ENCODE data around the gene ZNF385B.

ZNF385B gene

GRCh38 chr2:179809606-179810005 lies 51.8 kb downstream of the ZNF385B start:
- no peaks in the 10 kb centered on the region for H3K36me3 ChIP-seq
- no peak overlapping the region for H3K4me2 ChIP-seq
- no peak overlapping the region for H3K9ac ChIP-seq
- H4K20me1 ChIP-seq: no peaks in the 10 kb centered on the region
- no peaks in the 10 kb centered on the region for H3K27me3 ChIP-seq
- H3K4me3 ChIP-seq: no peak overlapping the region
- peaks cover 7% of the 10 kb centered on the region; the same call in 1 of the 2 replicates for H3K9me3 ChIP-seq
- no peak for TF ChIP-seq Cebpa-rat (IDR thresholded peaks at IDR 0.05)
- H3K27ac ChIP-seq: no peak overlapping the region
- no peaks in the 10 kb centered on the region for H3K4me1 ChIP-seq

DNA sequence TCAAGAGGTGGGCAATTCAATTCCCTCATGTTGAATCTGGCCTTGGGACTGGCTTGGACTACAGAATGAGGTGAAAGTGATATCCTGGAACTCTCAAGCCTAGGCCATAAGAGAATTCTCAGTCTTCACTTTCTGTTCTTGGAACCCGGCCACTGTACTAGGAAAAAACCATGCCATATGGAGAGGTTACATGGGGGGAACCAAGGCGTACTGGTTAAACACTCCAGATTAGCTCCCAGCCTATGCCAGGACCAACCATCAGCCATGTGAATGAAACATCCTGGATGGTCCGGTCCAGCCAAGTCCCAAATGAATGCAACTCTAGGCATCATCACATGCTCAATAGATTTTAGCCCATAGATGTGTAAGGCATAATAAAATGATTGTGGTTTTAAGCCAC lies 56.4 kb downstream of the ZNF385B start:
- H4K20me1 ChIP-seq: no peaks in the 10 kb centered on the region
- H3K9ac ChIP-seq: no peak overlapping the region
- no peaks in the 10 kb centered on the region for H3K36me3 ChIP-seq
- H3K4me1 ChIP-seq: no peaks in the 10 kb centered on the region
- H3K27me3 ChIP-seq: no peaks in the 10 kb centered on the region
- no peak for TF ChIP-seq Cebpa-rat (IDR thresholded peaks at IDR 0.05)
- H3K4me2 ChIP-seq: no peak overlapping the region
- H3K27ac ChIP-seq: no peak overlapping the region
- H3K9me3 ChIP-seq: no peaks in the 10 kb centered on the region
- no peak overlapping the region for H3K4me3 ChIP-seq

DNA sequence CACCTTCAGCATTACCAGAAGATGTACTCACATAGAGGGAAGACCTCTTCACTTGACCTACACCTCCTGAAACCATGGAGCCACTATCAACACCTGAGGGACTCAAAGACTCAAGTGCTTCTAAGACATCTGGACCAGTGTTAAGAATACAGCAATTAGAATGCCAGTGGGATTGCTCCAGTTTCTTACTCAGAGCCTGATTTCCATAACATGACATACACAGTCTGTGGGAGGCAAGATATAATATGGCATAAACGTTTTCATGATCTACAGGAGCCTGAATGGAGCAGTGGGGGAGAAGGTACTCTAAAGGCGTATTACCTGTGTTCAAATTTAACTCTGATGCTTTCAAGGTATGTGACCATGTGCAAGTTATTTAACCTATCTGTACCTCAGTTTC lies 57.2 kb downstream of the ZNF385B start:
- no peaks in the 10 kb centered on the region for H4K20me1 ChIP-seq
- H3K27me3 ChIP-seq: no peaks in the 10 kb centered on the region
- no peak overlapping the region for H3K9ac ChIP-seq

DNA sequence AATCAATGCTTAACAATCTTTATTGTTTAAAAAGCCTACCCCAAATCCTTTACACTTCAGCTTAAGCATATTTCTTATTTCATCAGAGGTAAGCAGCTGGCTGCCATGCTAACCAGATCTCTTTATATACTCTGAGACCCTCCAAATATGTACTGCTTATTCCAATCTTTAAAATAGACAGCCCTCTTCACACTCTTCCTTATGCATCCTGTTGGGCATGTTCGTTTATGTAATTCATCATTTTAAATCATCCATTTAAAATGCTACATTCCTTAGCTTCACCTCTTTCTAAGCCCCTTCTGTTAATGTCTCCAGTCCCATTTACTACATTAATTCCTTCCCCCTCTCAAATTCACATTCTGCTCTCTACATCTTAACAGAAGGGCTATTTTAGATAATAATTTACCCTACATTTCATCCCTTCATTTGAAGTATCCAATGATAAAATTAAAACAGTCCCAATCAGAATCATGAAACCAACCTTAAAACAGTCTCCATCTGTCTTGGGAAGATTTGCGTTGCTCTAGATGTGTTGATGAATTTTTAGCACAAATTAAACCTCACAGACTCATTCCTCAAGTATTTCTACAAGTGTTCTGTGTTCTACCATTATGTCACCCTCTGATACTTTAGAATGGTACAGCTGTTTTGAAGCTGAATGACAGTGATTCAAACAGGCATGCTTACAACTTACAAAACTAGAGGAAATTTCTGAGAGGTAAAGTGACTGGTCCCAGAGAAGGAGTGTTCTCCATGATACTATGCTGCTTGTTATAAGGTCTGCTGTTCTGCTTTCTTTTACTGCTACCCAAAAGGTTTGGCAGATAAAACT lies 59.1 kb downstream of the ZNF385B start:
- TF ChIP-seq Cebpa-rat (IDR thresholded peaks at IDR 0.05): no peak

More for the DNA sequence above, 57.2 kb downstream of the ZNF385B start:
- no peak overlapping the region for H3K4me2 ChIP-seq
- no peaks in the 10 kb centered on the region for H3K36me3 ChIP-seq
- no peak overlapping the region for H3K27ac ChIP-seq
- no peaks in the 10 kb centered on the region for H3K4me1 ChIP-seq
- no peaks in the 10 kb centered on the region for H3K9me3 ChIP-seq
- H3K4me3 ChIP-seq: no peak overlapping the region
- no peak for TF ChIP-seq Cebpa-rat (IDR thresholded peaks at IDR 0.05)

DNA sequence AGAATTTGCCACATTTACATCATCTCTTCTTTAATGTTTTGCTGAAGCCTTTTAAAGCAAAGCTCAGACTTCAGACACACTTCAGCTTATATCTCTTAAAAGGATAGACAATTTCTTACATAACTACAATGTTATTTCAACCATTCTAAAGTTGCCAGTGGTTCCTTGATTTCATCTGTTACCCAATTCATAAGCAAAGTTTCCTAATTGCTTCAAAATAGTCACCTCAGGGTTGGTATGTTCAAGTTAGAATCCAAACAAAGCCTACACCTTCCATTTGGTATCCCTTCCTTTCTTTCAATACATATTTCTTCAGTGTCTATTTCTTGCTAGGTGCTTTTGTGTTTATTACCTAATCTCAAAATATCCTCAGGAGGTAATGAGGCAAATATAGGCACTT lies 60.6 kb downstream of the ZNF385B start:
- no peak for TF ChIP-seq Cebpa-rat (IDR thresholded peaks at IDR 0.05)
- H3K36me3 ChIP-seq: no peaks in the 10 kb centered on the region
- no peak overlapping the region for H3K27ac ChIP-seq
- H3K4me1 ChIP-seq: no peaks in the 10 kb centered on the region
- H3K4me3 ChIP-seq: no peak overlapping the region
- no peak overlapping the region for H3K4me2 ChIP-seq
- H3K9me3 ChIP-seq: no peaks in the 10 kb centered on the region
- H4K20me1 ChIP-seq: no peaks in the 10 kb centered on the region
- no peak overlapping the region for H3K9ac ChIP-seq
- no peaks in the 10 kb centered on the region for H3K27me3 ChIP-seq

More for the DNA sequence above, 59.1 kb downstream of the ZNF385B start:
- H3K4me2 ChIP-seq: no peak overlapping the region
- no peak overlapping the region for H3K9ac ChIP-seq
- H4K20me1 ChIP-seq: no peaks in the 10 kb centered on the region
- H3K4me3 ChIP-seq: no peak overlapping the region
- H3K27me3 ChIP-seq: no peaks in the 10 kb centered on the region
- H3K27ac ChIP-seq: no peak overlapping the region
- H3K4me1 ChIP-seq: no peaks in the 10 kb centered on the region
- H3K9me3 ChIP-seq: no peaks in the 10 kb centered on the region
- no peaks in the 10 kb centered on the region for H3K36me3 ChIP-seq

DNA sequence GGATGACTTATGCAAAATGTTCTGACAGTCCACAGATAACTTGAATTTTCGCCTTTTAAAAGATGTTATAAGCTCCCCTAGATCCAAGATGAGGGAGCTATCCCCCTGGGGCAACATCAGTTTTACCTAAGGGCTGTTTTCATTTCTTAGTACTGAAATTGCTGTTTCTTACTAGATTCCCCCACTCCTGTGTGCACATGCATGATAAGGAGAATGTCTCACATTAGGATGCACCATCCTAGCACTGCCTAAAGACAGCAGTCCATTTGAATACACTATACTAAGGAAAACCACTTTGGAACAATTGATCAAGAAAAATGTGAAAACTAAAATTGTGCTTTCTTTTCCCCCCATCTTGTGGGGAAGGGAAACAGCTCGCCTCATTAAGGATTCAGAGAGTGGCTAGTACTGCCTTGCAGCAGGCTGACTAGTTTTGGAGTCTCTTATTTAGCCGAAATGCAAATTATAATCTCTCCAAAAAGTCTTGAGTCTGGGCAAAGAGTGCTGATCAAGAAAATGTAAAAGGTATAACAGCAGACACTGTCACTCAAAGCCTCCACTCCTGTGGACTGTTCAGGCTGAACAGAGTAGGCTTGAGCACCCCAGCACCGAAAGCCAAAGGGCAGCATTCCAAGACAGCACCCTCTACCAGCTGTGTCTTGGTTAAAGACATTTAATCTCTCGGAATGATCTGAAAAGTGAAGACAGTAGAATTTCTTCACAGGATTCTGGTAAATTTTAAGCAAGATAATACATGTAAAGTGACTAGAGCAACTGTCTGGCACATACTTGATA lies 65.0 kb downstream of the ZNF385B start:
- Histone ChIP-seq H3K4me3 (no peak overlapping the region), H3K9ac (no peak overlapping the region), H3K27ac (no peak overlapping the region), H3K36me3 (no peaks in the 10 kb centered on the region), H3K9me3 (no peaks in the 10 kb centered on the region), H3K4me2 (no peak overlapping the region), H4K20me1 (no peaks in the 10 kb centered on the region), H3K4me1 (no peaks in the 10 kb centered on the region), H3K27me3 (no peaks in the 10 kb centered on the region)
- TF ChIP-seq Cebpa-rat (IDR thresholded peaks at IDR 0.05): no peak

DNA sequence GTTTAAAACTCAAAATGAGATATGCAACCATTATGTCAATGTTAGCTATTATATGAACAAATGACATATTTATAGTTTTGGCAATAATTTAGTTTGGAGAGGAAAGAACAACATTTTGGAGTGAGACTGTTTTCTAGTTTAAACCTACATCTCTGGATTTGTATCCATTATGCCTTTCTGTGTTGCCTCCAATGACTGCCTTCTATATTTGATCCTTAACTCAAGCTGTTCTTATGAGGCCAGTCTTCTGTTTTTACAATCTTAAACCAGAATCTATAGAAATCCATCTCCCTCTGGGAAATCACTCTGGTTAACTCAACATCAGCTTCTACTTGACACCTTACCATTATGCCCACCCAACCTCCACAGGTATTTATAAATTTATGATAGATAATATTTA lies 67.5 kb downstream of the ZNF385B start:
- Histone ChIP-seq H3K4me1 (no peaks in the 10 kb centered on the region), H3K36me3 (no peaks in the 10 kb centered on the region), H3K27me3 (no peaks in the 10 kb centered on the region), H3K4me2 (no peak overlapping the region), H4K20me1 (no peaks in the 10 kb centered on the region), H3K9me3 (no peaks in the 10 kb centered on the region), H3K4me3 (no peak overlapping the region), H3K9ac (no peak overlapping the region), H3K27ac (no peak overlapping the region)
- no peak for TF ChIP-seq Cebpa-rat (IDR thresholded peaks at IDR 0.05)

- no peak for TF ChIP-seq Cebpa-rat (IDR thresholded peaks at IDR 0.05)
- Histone ChIP-seq H3K4me2 (no peak overlapping the region), H3K4me3 (no peak overlapping the region), H3K36me3 (no peaks in the 10 kb centered on the region), H3K9ac (no peak overlapping the region), H3K4me1 (no peaks in the 10 kb centered on the region), H3K9me3 (no peaks in the 10 kb centered on the region), H3K27me3 (no peaks in the 10 kb centered on the region), H3K27ac (no peak overlapping the region), H4K20me1 (no peaks in the 10 kb centered on the region)
These were observed 68.2 kb downstream of the ZNF385B start for GRCh38 chr2:179793238-179793637.

DNA sequence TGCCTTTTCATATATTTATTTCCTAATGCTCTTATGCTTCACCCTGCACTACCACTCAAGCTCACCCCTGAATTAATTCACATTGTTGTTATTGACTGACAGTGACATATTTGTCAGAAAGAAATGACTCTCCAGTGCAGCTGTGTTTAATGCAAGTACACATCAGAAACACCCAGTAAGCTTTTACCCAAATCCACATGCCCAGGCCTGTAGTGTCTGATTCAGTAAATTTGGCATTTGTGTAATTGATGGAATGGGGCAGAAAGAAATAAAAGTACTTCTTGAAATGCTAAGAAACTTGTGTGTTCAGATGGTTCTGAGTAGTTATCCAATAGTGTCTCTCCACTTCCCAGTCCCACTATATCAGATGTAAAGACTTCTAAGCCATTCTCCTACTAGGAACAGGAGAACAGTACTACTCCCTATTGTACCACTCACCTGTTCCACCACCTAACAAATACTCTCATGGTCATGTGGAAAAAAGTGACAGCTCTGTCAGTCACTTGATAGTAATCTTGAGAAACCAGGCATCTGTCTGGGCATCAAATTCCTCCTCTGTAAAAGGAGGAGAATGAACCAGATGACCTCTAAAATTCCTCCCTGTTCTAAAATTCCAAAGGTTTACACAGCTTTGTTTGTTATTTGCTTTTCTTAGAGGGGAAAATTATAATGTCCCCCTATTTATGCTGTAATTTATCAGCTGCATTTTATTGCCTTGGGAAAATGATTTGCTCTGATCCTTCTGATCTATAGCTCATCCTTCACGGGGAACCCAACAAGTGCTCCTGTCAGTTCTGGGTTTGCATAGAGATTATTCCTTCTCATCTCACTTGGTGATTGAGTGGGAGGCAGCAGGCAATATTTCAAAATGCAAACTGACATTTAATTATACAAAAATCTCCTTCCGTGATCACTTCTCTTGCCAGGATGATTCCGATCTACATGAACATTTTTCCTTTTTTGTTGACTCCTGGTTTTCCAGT lies 70.9 kb downstream of the ZNF385B start:
- no peak for TF ChIP-seq Cebpa-rat (IDR thresholded peaks at IDR 0.05)
- H3K27ac ChIP-seq: no peak overlapping the region

More for the DNA sequence above, 70.9 kb downstream of the ZNF385B start:
- no peak overlapping the region for H3K4me2 ChIP-seq
- H3K4me1 ChIP-seq: no peaks in the 10 kb centered on the region
- no peak overlapping the region for H3K9ac ChIP-seq
- no peak overlapping the region for H3K4me3 ChIP-seq
- no peaks in the 10 kb centered on the region for H3K27me3 ChIP-seq
- no peaks in the 10 kb centered on the region for H3K9me3 ChIP-seq
- no peaks in the 10 kb centered on the region for H4K20me1 ChIP-seq
- H3K36me3 ChIP-seq: no peaks in the 10 kb centered on the region
